ENCODE results near the gene FAM3C. TPM values are rescaled to one million over a fixed set of nuclear protein-coding genes. Genes with fewer than 3 reads are reported as not detected.

FAM3C gene
- total RNA-seq, 1 donor from 2014 or later, result 51.4 TPM

GRCh38 chr7:121336579-121336978 is 59.5 kb downstream of the FAM3C start:
- ATAC-seq, result no peak
- Histone ChIP-seq H3K27me3 (peaks cover 39% of the 10 kb centered on the region), H3K4me3 (no peak overlapping the region), H3K4me1 (no peaks in the 10 kb centered on the region), H3K36me3 (no peaks in the 10 kb centered on the region), H3K9me3 (no peaks in the 10 kb centered on the region), H3K27ac (no peak overlapping the region)
- TF ChIP-seq CTCF (IDR thresholded peaks at IDR 0.05), result no peak
- intact Hi-C loops (cut with DNase I), result no loop called here
- DNase-seq, result no peak

GRCh38 chr7:121334875-121335648 is 61.0 kb downstream of the FAM3C start:
- no peak for TF ChIP-seq CTCF (IDR thresholded peaks at IDR 0.05)
- no peak for ATAC-seq
- peaks cover 6% of the 10 kb centered on the region for H3K4me1 ChIP-seq
- no peak for DNase-seq
- no peaks in the 10 kb centered on the region for H3K9me3 ChIP-seq
- peaks cover 54% of the 10 kb centered on the region for H3K27me3 ChIP-seq
- H3K36me3 ChIP-seq, result no peaks in the 10 kb centered on the region
- H3K4me3 ChIP-seq, result no peak overlapping the region
- intact Hi-C loops (cut with DNase I), result no loop called here
- no peak overlapping the region for H3K27ac ChIP-seq

- Histone ChIP-seq H3K9me3 (no peaks in the 10 kb centered on the region), H3K4me3 (no peak overlapping the region), H3K27ac (no peak overlapping the region), H3K4me1 (peaks cover 13% of the 10 kb centered on the region), H3K27me3 (peaks cover 61% of the 10 kb centered on the region), H3K36me3 (no peaks in the 10 kb centered on the region)
- no peak for TF ChIP-seq CTCF (IDR thresholded peaks at IDR 0.05)
- intact Hi-C loops (cut with DNase I), result no loop called here
- DNase-seq (no peak), ATAC-seq (no peak)
Measured at GRCh38 chr7:121334376-121334775, 61.7 kb downstream of the FAM3C start.

GRCh38 chr7:121331574-121331973 is 64.5 kb downstream of the FAM3C start:
- no peak for DNase-seq
- no peak for TF ChIP-seq CTCF (IDR thresholded peaks at IDR 0.05)
- Histone ChIP-seq H3K4me1 (peaks cover 13% of the 10 kb centered on the region), H3K27ac (no peak overlapping the region), H3K36me3 (no peaks in the 10 kb centered on the region), H3K27me3 (peaks cover 85% of the 10 kb centered on the region), H3K9me3 (no peaks in the 10 kb centered on the region), H3K4me3 (no peak overlapping the region)
- ATAC-seq, result no peak
- intact Hi-C loops (cut with DNase I), result no loop called here

DNA sequence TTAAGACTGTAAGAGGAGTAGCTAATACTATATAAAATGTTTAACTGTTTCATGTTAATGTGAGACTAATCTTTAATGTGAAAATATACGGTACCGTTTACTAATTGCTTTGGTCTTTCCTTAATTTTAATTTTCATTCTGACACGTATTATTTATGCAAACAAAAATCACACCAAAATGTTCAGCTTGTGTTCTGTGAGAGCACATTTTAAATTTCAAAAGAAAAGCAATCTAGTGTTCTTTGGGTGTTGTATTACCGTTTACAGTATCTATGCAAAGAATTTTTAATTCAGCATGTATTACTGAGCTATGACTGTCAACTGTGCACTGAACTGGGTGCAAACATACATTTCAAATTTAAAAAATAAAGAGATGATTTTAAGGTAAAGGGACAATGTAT is 65.1 kb downstream of the FAM3C start:
- no peak for DNase-seq
- H3K27ac ChIP-seq, result no peak overlapping the region
- no peak for ATAC-seq
- peaks cover 85% of the 10 kb centered on the region for H3K27me3 ChIP-seq
- intact Hi-C loops (cut with DNase I), result no loop called here
- no peak overlapping the region for H3K4me3 ChIP-seq
- peaks cover 13% of the 10 kb centered on the region for H3K4me1 ChIP-seq
- H3K36me3 ChIP-seq, result no peaks in the 10 kb centered on the region
- TF ChIP-seq CTCF (IDR thresholded peaks at IDR 0.05), result no peak
- H3K9me3 ChIP-seq, result no peaks in the 10 kb centered on the region

Measured in upper lobe of right lung (tissue), 1 donor.